Activated CD8-positive, alpha-beta memory T cell treated with anti-CD3 and anti-CD28 coated beads for 1 hour (primary cell): Measurements from ENCODE around the gene LILRB1.
"Not testable (repeated sequence)": the region's sequence is repeated elsewhere in the genome, so short reads cannot be mapped to it uniquely, and the experiment has no call there.

ENCODE experiments used
- DNase-seq, 2 donors: peaks; one replicate each; pipeline ENCODE4 v3.0.0-alpha.2; 2020; ENCODE audit warnings: low read depth in 1 of 2; ENCODE audit errors: extremely low read depth in 1 of 2

Gene LILRB1

GRCh38 chr19:54660964-54661363, 30.7 kb downstream of the LILRB1 start:
- DNase-seq, result no peak

- no peak for DNase-seq
Measured at GRCh38 chr19:54661846-54662481, 31.7 kb downstream of the LILRB1 start.

GRCh38 chr19:54662730-54663129, 32.4 kb downstream of the LILRB1 start, which contains the start of gene LILRB4:
TSS of gene LILRB4 (plus strand) at chr19:54662985. CDS start at chr19:54663034, 49 bp downstream.
- no peak for DNase-seq

- DNase-seq, result no peak
Measured at GRCh38 chr19:54665530-54665929, 35.2 kb downstream of the LILRB1 start.

- DNase-seq, result no peak
Measured at GRCh38 chr19:54667217-54667616, 36.9 kb downstream of the LILRB1 start.

- no peak for DNase-seq
Measured at GRCh38 chr19:54668353-54668752, 38.1 kb downstream of the LILRB1 start.

- DNase-seq, result no peak
Measured at GRCh38 chr19:54670576-54671357, 40.5 kb downstream of the LILRB1 start.

- no peak for DNase-seq
Measured at GRCh38 chr19:54673222-54673621, 42.9 kb downstream of the LILRB1 start.

GRCh38 chr19:54674021-54674617, 43.8 kb downstream of the LILRB1 start:
- DNase-seq, result no peak

GRCh38 chr19:54676210-54676834, 46.0 kb downstream of the LILRB1 start:
- not testable (repeated sequence) for DNase-seq

GRCh38 chr19:54677217-54677616, 46.9 kb downstream of the LILRB1 start:
- no peak for DNase-seq

- not testable (repeated sequence) for DNase-seq
Measured at GRCh38 chr19:54681596-54681995, 51.3 kb downstream of the LILRB1 start.

- DNase-seq, result no peak
Measured at GRCh38 chr19:54682306-54682856, 52.1 kb downstream of the LILRB1 start.

- DNase-seq, result no peak
Measured at GRCh38 chr19:54684527-54684926, 54.2 kb downstream of the LILRB1 start.
